CD1c-positive myeloid dendritic cell (primary cell): ENCODE results near the gene JMJD7.
A peak's percentile ranks its signal among the peaks of the same experiment; 100 is the strongest.

Experiments used
- DNase-seq: peaks from one replicate; pipeline ENCODE4 v3.0.0-alpha.2; 2016; ENCODE audit errors: extremely low spot score

The JMJD7 gene

GRCh38 chr15:41827880-41828806 is at the start of gene JMJD7:
Gene JMJD7 (plus strand): TSS chr15:41828092. CDS start chr15:41828125, 33 bp downstream.
- peak; percentile 96 for DNase-seq

GRCh38 chr15:41778521-41778920 is 49.4 kb upstream of the JMJD7 start:
- no peak for DNase-seq

- DNase-seq: no peak
Observed at GRCh38 chr15:41779662-41780157, 48.2 kb upstream of the JMJD7 start.

GRCh38 chr15:41780266-41780665 is 47.6 kb upstream of the JMJD7 start:
- no peak for DNase-seq

GRCh38 chr15:41780727-41781126 is 47.2 kb upstream of the JMJD7 start:
- DNase-seq: no peak

GRCh38 chr15:41782371-41783282 is 45.3 kb upstream of the JMJD7 start:
- no peak for DNase-seq

GRCh38 chr15:41783296-41783695 is 44.6 kb upstream of the JMJD7 start:
- DNase-seq: no peak

GRCh38 chr15:41788262-41788661 is 39.6 kb upstream of the JMJD7 start:
- no peak for DNase-seq

- no peak for DNase-seq
Observed at GRCh38 chr15:41789236-41789635, 38.7 kb upstream of the JMJD7 start.

- DNase-seq: no peak
Observed at GRCh38 chr15:41789662-41790061, 38.2 kb upstream of the JMJD7 start.

GRCh38 chr15:41790169-41790568 is 37.7 kb upstream of the JMJD7 start:
- no peak for DNase-seq

- DNase-seq: no peak
Observed at GRCh38 chr15:41790756-41791546, 36.9 kb upstream of the JMJD7 start.

GRCh38 chr15:41791547-41791937 is 36.4 kb upstream of the JMJD7 start:
- DNase-seq: no peak

GRCh38 chr15:41792000-41792637 is 35.8 kb upstream of the JMJD7 start:
- no peak for DNase-seq

GRCh38 chr15:41794081-41794480 is 33.8 kb upstream of the JMJD7 start:
- DNase-seq: no peak

GRCh38 chr15:41795996-41796856 is 31.7 kb upstream of the JMJD7 start:
- DNase-seq: no peak

GRCh38 chr15:41797201-41797944 is 30.5 kb upstream of the JMJD7 start:
- no peak for DNase-seq

GRCh38 chr15:41798607-41799487 is 29.0 kb upstream of the JMJD7 start:
- no peak for DNase-seq

GRCh38 chr15:41799488-41799805 is 28.4 kb upstream of the JMJD7 start:
- no peak for DNase-seq
